ENCODE data around the gene ANAPC2.
A peak's percentile ranks its signal among the peaks of the same experiment; 100 is the strongest.

ANAPC2 gene

GRCh38 chr9:137214620-137215019 is 26.3 kb upstream of the ANAPC2 start:
- DNase-seq: no peak

- no peak for DNase-seq
These were observed 25.1 kb upstream of the ANAPC2 start for GRCh38 chr9:137213160-137214060.

- no peak for DNase-seq
These were observed 24.2 kb upstream of the ANAPC2 start for GRCh38 chr9:137212520-137212919.

GRCh38 chr9:137211532-137211931 is 23.2 kb upstream of the ANAPC2 start:
- DNase-seq: no peak

GRCh38 chr9:137206602-137207001 is 18.2 kb upstream of the ANAPC2 start:
- no peak for DNase-seq

GRCh38 chr9:137205126-137206069 is 17.0 kb upstream of the ANAPC2 start, which contains the start of the genes NDOR1 and TMEM203:
Gene NDOR1, plus strand, starts transcription at chr9:137205700. Its CDS starts 78 bp downstream, at chr9:137205778.
Gene TMEM203, minus strand, starts transcription at chr9:137205648. Its CDS starts 234 bp downstream, at chr9:137205414.
- DNase-seq: peak; percentile 93 to 95

GRCh38 chr9:137204731-137205125 is 16.4 kb upstream of the ANAPC2 start:
- DNase-seq: no peak

GRCh38 chr9:137202966-137203365 is 14.6 kb upstream of the ANAPC2 start:
- DNase-seq: no peak

- DNase-seq: no peak
These were observed 13.0 kb upstream of the ANAPC2 start for GRCh38 chr9:137201205-137201868.

GRCh38 chr9:137200311-137201204 is 12.2 kb upstream of the ANAPC2 start, which contains the start of gene TPRN:
Gene TPRN, minus strand, starts transcription at chr9:137200741. Its CDS starts 30 bp downstream, at chr9:137200711.
- peak; percentile 93 to 97 for DNase-seq

GRCh38 chr9:137199411-137200121 is 11.2 kb upstream of the ANAPC2 start:
- DNase-seq: no peak

- no peak for DNase-seq
These were observed 10.5 kb upstream of the ANAPC2 start for GRCh38 chr9:137198902-137199283.

- no peak for DNase-seq
These were observed 9.9 kb upstream of the ANAPC2 start for GRCh38 chr9:137198051-137198901.

GRCh38 chr9:137195525-137196220 is 7.3 kb upstream of the ANAPC2 start:
- no peak for DNase-seq

- no peak for DNase-seq
These were observed 6.5 kb upstream of the ANAPC2 start for GRCh38 chr9:137194909-137195308.

- DNase-seq: no peak
These were observed 6.0 kb upstream of the ANAPC2 start for GRCh38 chr9:137194388-137194787.

GRCh38 chr9:137193771-137194170 is 5.4 kb upstream of the ANAPC2 start:
- no peak for DNase-seq

GRCh38 chr9:137192859-137193258 is 4.5 kb upstream of the ANAPC2 start:
- no peak for DNase-seq

GRCh38 chr9:137192448-137192780 is 4.1 kb upstream of the ANAPC2 start:
- DNase-seq: no peak
